H1 (cell line): ENCODE measurements around the gene SLITRK5. TPM values are rescaled to one million over a fixed set of nuclear protein-coding genes. Genes with fewer than 3 reads are reported as not detected.

ENCODE experiments used
- ASH2L ChIP-seq: fragments of 200-600, 300-600 bp; sonication (generic); IDR thresholded peaks from one replicate; pipeline ENCODE4 v1.7.1; 2017; ENCODE audit warnings: low read length
- BRCA1 ChIP-seq: IDR thresholded peaks from 2 replicates; pipeline ENCODE4 v1.6.1; 2012; ENCODE audit warnings: low read depth, low read length, improper control_type of control experiment
- CREB1 ChIP-seq: IDR thresholded peaks from 2 replicates; pipeline ENCODE4 v1.6.1; 2012; ENCODE audit warnings: inconsistent platforms
- E2F6 ChIP-seq: IDR thresholded peaks from 2 replicates; pipeline ENCODE4 v1.6.1; 2012; ENCODE audit warnings: inconsistent platforms
- FOSL1 ChIP-seq: IDR thresholded peaks from 2 replicates; pipeline ENCODE4 v1.6.1; 2011; ENCODE audit warnings: mild to moderate bottlenecking, low read depth, low read length, moderate library complexity; ENCODE audit not compliant: insufficient read depth
- GABPA ChIP-seq: IDR thresholded peaks from 2 replicates; pipeline ENCODE4 v1.6.1; 2011; ENCODE audit warnings: mild to moderate bottlenecking, low read length, moderate library complexity, borderline replicate concordance; ENCODE audit not compliant: insufficient read depth
- HDAC2 ChIP-seq, 2 experiments: fragments of 300-600 bp in 1 of 2; sonication (generic) in 1 of 2; IDR thresholded peaks; 2 replicates each; pipeline ENCODE4 v1.6.1; 2011 to 2012; ENCODE audit warnings: low read depth in 2 of 2, low read length in 2 of 2, mild to moderate bottlenecking in 2 of 2, moderate library complexity in 2 of 2, borderline replicate concordance in 1 of 2, inconsistent platforms in 1 of 2
- JUN ChIP-seq: IDR thresholded peaks from 2 replicates; pipeline ENCODE4 v1.6.1; 2011; ENCODE audit warnings: low read depth, mild to moderate bottlenecking, improper control_type of control experiment, low read length
- JUND ChIP-seq: IDR thresholded peaks from 2 replicates; pipeline ENCODE4 v1.6.1; 2011; ENCODE audit warnings: mild to moderate bottlenecking, improper control_type of control experiment, low read length
- KDM1A ChIP-seq: fragments of 200-600, 300-600 bp; sonication (generic); IDR thresholded peaks from 2 replicates; pipeline ENCODE4 v1.7.1; 2016; ENCODE audit warnings: mild to moderate bottlenecking, low read length, borderline replicate concordance
- RBBP5 ChIP-seq: IDR thresholded peaks from 2 replicates; pipeline ENCODE4 v1.7.1; 2012; ENCODE audit warnings: low read depth, mild to moderate bottlenecking, inconsistent platforms, low read length, moderate library complexity, borderline replicate concordance
- RFX5 ChIP-seq: IDR thresholded peaks from 2 replicates; pipeline ENCODE4 v1.6.1; 2011; ENCODE audit warnings: low read depth, low read length, improper control_type of control experiment, borderline replicate concordance
- RNF2 ChIP-seq: fragments of 200-900, 300-1000 bp; sonication (generic); IDR thresholded peaks from 2 replicates; pipeline ENCODE4 v1.7.1; 2016; ENCODE audit warnings: borderline replicate concordance, low read depth, mild to moderate bottlenecking, antibody characterized with exemption, low read length; ENCODE audit not compliant: poor library complexity, severe bottlenecking; ENCODE audit errors: missing control alignments
- RXRA ChIP-seq: IDR thresholded peaks from 2 replicates; pipeline ENCODE4 v1.6.1; 2011; ENCODE audit warnings: low read depth, mild to moderate bottlenecking, low read length, moderate library complexity; ENCODE audit not compliant: insufficient read depth
- SIRT6 ChIP-seq: IDR thresholded peaks from one replicate; pipeline ENCODE4 v1.7.1; 2012; ENCODE audit warnings: low read length, inconsistent platforms
- SRF ChIP-seq: IDR thresholded peaks from 2 replicates; pipeline ENCODE4 v1.6.1; 2011; ENCODE audit warnings: mild to moderate bottlenecking, low read depth, low read length, moderate library complexity
- TAF1 ChIP-seq: IDR thresholded peaks from 2 replicates; pipeline ENCODE4 v1.6.1; 2011; ENCODE audit warnings: mild to moderate bottlenecking, low read depth, low read length
- ZNF274 ChIP-seq: IDR thresholded peaks from 2 replicates; pipeline ENCODE4 v1.7.0; 2012; ENCODE audit warnings: low read length, borderline replicate concordance; ENCODE audit errors: extremely low read depth
- polyA plus RNA-seq, 7 experiments: library from polyadenylated mRNA; depleted of rRNA in 3 of 7; stranded (reverse) in 5 of 7; unstranded in 2 of 7; fragments of >200 nt in 5 of 7; fragments of 200-250 nt in 2 of 7; gene quantifications; 1 replicate in 5 of 7; 2 replicates in 1 of 7; 4 replicates in 1 of 7; pipeline versions ENCODE4 v1.2.1 to v1.2.3, GENCODE V29; 2011 to 2013; ENCODE audit warnings: missing spikeins in 2 of 7, mixed read lengths in 2 of 7
- total RNA-seq: library from RNA; stranded (reverse); fragmentation: NEBNext Ultra II Directional; extraction: Animal tissue kit (Norgen Biotek cat#: 25700); gene quantifications from 2 replicates; pipeline ENCODE4 v1.2.1, GENCODE V29; 2021
- TF ChIP-seq, protein P1 (sequence below): IDR thresholded peaks from 2 replicates; pipeline ENCODE4 v1.6.1; 2011; ENCODE audit warnings: low read depth, mild to moderate bottlenecking, low read length; ENCODE audit not compliant: insufficient read depth

SLITRK5 gene
- total and polyA plus RNA-seq, 2 of the 8 experiments (the other 6 are each of a cell fraction or from before 2014, with no cell fraction given), result 0.27 to 1.1 TPM

GRCh38 chr13:87677496-87678371 lies 6.6 kb downstream of the SLITRK5 start (continued):
- peak; percentile 65 for TF ChIP-seq CREB1
- TF ChIP-seq ASH2L, result peak; percentile 67
- TF ChIP-seq KDM1A, result no peak
- no peak for TF ChIP-seq GABPA
- peak; percentile 97 for TF ChIP-seq E2F6
- TF ChIP-seq RBBP5, result peak; percentile 18; the same call in 1 of the 2 replicates
- TF ChIP-seq SIRT6, result no peak
- 0 out of 4 replicates have a peak, but pooled peaks of 1 of the 2 experiments have one; percentile 14 for TF ChIP-seq HDAC2 (IDR thresholded peaks at IDR 0.05; ENCODE audit: borderline replicate concordance in 1 of 2, low read depth in 2 of 2, low read length in 2 of 2)
- TF ChIP-seq RXRA, result no peak
- TF ChIP-seq JUND, result no peak
- TF ChIP-seq ZNF274, result no peak
- TF ChIP-seq FOSL1, result no peak
- TF ChIP-seq, protein P1, sequence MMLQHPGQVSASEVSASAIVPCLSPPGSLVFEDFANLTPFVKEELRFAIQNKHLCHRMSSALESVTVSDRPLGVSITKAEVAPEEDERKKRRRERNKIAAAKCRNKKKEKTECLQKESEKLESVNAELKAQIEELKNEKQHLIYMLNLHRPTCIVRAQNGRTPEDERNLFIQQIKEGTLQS, result no peak
- no peak for TF ChIP-seq BRCA1
- TF ChIP-seq RNF2, result peak; percentile 72
- TF ChIP-seq TAF1, result no peak
- TF ChIP-seq SRF, result peak; percentile 48; the same call in 1 of the 2 replicates
- no peak for TF ChIP-seq JUN
- TF ChIP-seq RFX5, result no peak
